Endothelial cell of umbilical vein (primary cell): ENCODE measurements around the gene KPTN. TPM values are rescaled to one million over a fixed set of nuclear protein-coding genes. Genes with fewer than 3 reads are reported as not detected.

ENCODE experiments used
- BruUV-seq: library from RNA; stranded (reverse); fragments of 400-500 nt; replicated peaks from 2 replicates; lab custom pipeline; 2021; lab: Mats Ljungman, UMichigan
- CTCF ChIA-PET: fragments of 300-600, 350-600 bp; sonication (Branson Sonifier 250); formaldehyde crosslinking; loops from one replicate; lab custom pipeline; 2021; ENCODE audit warnings: antibody characterized with exemption, inconsistent platforms; lab: Charles Lee
- POLR2A ChIA-PET: fragments of 300-600, 350-600 bp; sonication (Branson Sonifier 250); formaldehyde crosslinking; loops from one replicate; lab custom pipeline; 2021; ENCODE audit warnings: antibody characterized with exemption, inconsistent platforms; lab: Charles Lee
- DNase-seq: peaks from one replicate; pipeline ENCODE4 v3.0.0-alpha.2; 2011; ENCODE audit warnings: low read depth, low spot score
- FAIRE-seq: peaks from 2 replicates; lab custom pipeline; 2011; peaks lifted over from hg19 to GRCh38; lab: Jason Lieb, UNC
- H2AFZ ChIP-seq: 2 replicates; pipeline ENCODE4 v1.6.0; 2012; ENCODE audit warnings: low read depth, low read length, control low read depth, inconsistent platforms
- H3K27ac ChIP-seq: 2 replicates; pipeline ENCODE4 v1.5.1; 2011; ENCODE audit warnings: low read depth, mild to moderate bottlenecking, control low read depth, low read length, moderate library complexity; ENCODE audit not compliant: insufficient read depth
- H3K27me3 ChIP-seq, 2 experiments: 2 replicates each; pipeline versions ENCODE4 v1.6.0 to v1.6.1; 2011; ENCODE audit warnings: low read length in 2 of 2, mixed read lengths in 1 of 2; ENCODE audit not compliant: control insufficient read depth in 2 of 2, insufficient read depth in 2 of 2
- H3K36me3 ChIP-seq, 2 experiments: 2 replicates in 1 of 2; 3 replicates in 1 of 2; pipeline ENCODE4 v1.5.1; 2011; ENCODE audit warnings: low read length in 2 of 2, mild to moderate bottlenecking in 1 of 2, moderate library complexity in 1 of 2; ENCODE audit not compliant: control insufficient read depth in 2 of 2, insufficient read depth in 2 of 2; ENCODE audit errors: extremely low read depth in 1 of 2
- H3K4me1 ChIP-seq: 3 replicates; pipeline ENCODE4 v1.5.1; 2011; ENCODE audit warnings: mild to moderate bottlenecking, low read length; ENCODE audit not compliant: control insufficient read depth, insufficient read depth; ENCODE audit errors: extremely low read depth
- H3K4me2 ChIP-seq: 2 replicates; pipeline ENCODE4 v1.6.1; 2011; ENCODE audit warnings: low read length, control low read depth, mixed read lengths; ENCODE audit not compliant: insufficient read depth
- H3K4me3 ChIP-seq, 3 experiments: fragments of 200-600 bp in 1 of 3; sonication (generic), shearing (Covaris generic) in 1 of 3; replicated peaks in 1 of 3; 2 replicates each; pipeline ENCODE4 v1.5.1; 2011 to 2016; ENCODE audit warnings: control low read depth in 3 of 3, low read length in 3 of 3, mild to moderate bottlenecking in 2 of 3, inconsistent platforms in 1 of 3, low read depth in 1 of 3, moderate library complexity in 1 of 3; ENCODE audit not compliant: insufficient read depth in 1 of 3
- H3K79me2 ChIP-seq: 2 replicates; pipeline ENCODE4 v1.6.0; 2012; ENCODE audit warnings: low read length, inconsistent platforms; ENCODE audit not compliant: control insufficient read depth, insufficient read depth
- H3K9ac ChIP-seq: replicated peaks from 2 replicates; pipeline ENCODE3; 2011; ENCODE audit warnings: low read length, control low read depth; ENCODE audit not compliant: insufficient read depth; ENCODE audit errors: extremely low read depth
- H3K9me1 ChIP-seq: replicated peaks from 3 replicates; pipeline ENCODE4 v1.6.0; 2011; ENCODE audit warnings: mild to moderate bottlenecking, low read length; ENCODE audit not compliant: control insufficient read depth, insufficient read depth; ENCODE audit errors: extremely low read depth
- H3K9me3 ChIP-seq: replicated peaks from 2 replicates; pipeline ENCODE4 v1.5.1; 2012; ENCODE audit warnings: low read length, inconsistent platforms; ENCODE audit not compliant: control insufficient read depth, insufficient read depth
- H4K20me1 ChIP-seq: replicated peaks from 2 replicates; pipeline ENCODE3; 2011; ENCODE audit warnings: mild to moderate bottlenecking, low read length; ENCODE audit not compliant: control insufficient read depth, insufficient read depth; ENCODE audit errors: extremely low read depth
- CTCF ChIP-seq, 2 donors: IDR thresholded peaks; 1 replicate in 1 of 2; 2 replicates in 1 of 2; pipeline ENCODE4 v1.5.1; 2011; ENCODE audit warnings: low read length in 2 of 2, mild to moderate bottlenecking in 2 of 2, moderate library complexity in 2 of 2, control low read depth in 1 of 2, inconsistent platforms in 1 of 2, low read depth in 1 of 2; ENCODE audit not compliant: insufficient read depth in 1 of 2; ENCODE audit errors: extremely low read depth in 1 of 2
- EZH2 ChIP-seq: IDR thresholded peaks from 2 replicates; pipeline ENCODE4 v1.6.1; 2012; ENCODE audit warnings: borderline replicate concordance, low read depth, mild to moderate bottlenecking, moderate library complexity, low read length, inconsistent platforms; ENCODE audit not compliant: severe bottlenecking
- FOS ChIP-seq: IDR thresholded peaks from 2 replicates; pipeline ENCODE4 v1.6.1; 2011; ENCODE audit warnings: mild to moderate bottlenecking, low read length, moderate library complexity, borderline replicate concordance; ENCODE audit not compliant: insufficient read depth
- GATA2 ChIP-seq: IDR thresholded peaks from 2 replicates; pipeline ENCODE4 v1.7.0; 2011; ENCODE audit warnings: low read depth, mild to moderate bottlenecking, moderate library complexity, mixed read lengths, low read length; ENCODE audit not compliant: insufficient read length, insufficient read depth
- JUN ChIP-seq: IDR thresholded peaks from 2 replicates; pipeline ENCODE4 v1.6.1; 2011; ENCODE audit warnings: borderline replicate concordance, low read depth; ENCODE audit not compliant: insufficient read length, insufficient read depth
- MAX ChIP-seq: IDR thresholded peaks from 2 replicates; pipeline ENCODE4 v1.6.1; 2011; ENCODE audit not compliant: insufficient read depth, insufficient read length
- MYC ChIP-seq: IDR thresholded peaks from one replicate; pipeline ENCODE4 v1.6.1; 2011; ENCODE audit warnings: mild to moderate bottlenecking, low read depth, low read length
- POLR2A ChIP-seq: IDR thresholded peaks from 2 replicates; pipeline ENCODE4 v1.6.1; 2012; ENCODE audit warnings: low read depth, mild to moderate bottlenecking, control low read depth, low read length
- POLR2AphosphoS5 ChIP-seq: IDR thresholded peaks from 2 replicates; pipeline ENCODE4 v1.6.1; 2012; ENCODE audit warnings: low read depth, mild to moderate bottlenecking, control low read depth, low read length, moderate library complexity; ENCODE audit not compliant: insufficient read depth
- dilution Hi-C: fragments of 300-500 bp; cut with MboI; formaldehyde crosslinking; loops from one replicate; pipeline ENCODE4 v1.15.0; 2019; ENCODE audit warnings: low sequenced_read_pairs; ENCODE audit not compliant: extremely low pct_ligation_motif_present
- intact Hi-C: fragments of 100-400 bp; cut with micrococcal nuclease; formaldehyde crosslinking; loops from one replicate; pipeline ENCODE4 v1.10.0; 2022
- polyA plus RNA-seq, 4 experiments: library from polyadenylated mRNA; depleted of rRNA in 3 of 4; stranded (reverse) in 3 of 4; unstranded in 1 of 4; fragments of >200 nt; gene quantifications; 2 replicates each; pipeline versions ENCODE4 v1.2.1 to v1.2.3, GENCODE V29; 2011 to 2012; ENCODE audit warnings: missing spikeins in 1 of 4
- total RNA-seq: library from RNA; stranded (reverse); gene quantifications from 2 replicates; pipeline ENCODE4 v1.2.3, GENCODE V29; 2021

Gene KPTN
- total and polyA plus RNA-seq, 2 donors (not counting 3 experiments of a cell fraction or from before 2014, with no cell fraction given): 14.7 to 15.5 TPM

DNA sequence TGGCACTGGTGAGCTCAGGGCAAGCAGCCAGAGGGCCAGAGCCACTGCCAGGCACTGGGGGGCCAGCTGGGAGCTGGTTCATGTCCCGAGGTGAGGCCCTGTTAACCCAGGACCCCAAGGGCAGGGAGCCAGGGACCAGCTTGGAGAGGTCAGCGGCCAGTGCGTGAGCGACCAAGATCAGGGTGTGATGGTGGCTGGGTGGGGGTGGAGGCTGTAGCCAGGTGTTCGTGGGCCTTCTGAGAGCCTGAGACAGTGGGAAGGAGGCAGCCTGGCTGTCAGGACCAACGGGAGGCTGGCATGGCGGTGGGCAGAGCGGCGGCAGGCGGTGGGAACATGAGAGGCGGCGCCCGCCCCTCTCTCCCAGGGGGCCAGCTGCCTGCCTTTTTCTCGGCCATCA lies 8.1 kb upstream of the KPTN start:
- H3K4me3 ChIP-seq: no peak overlapping the region
- no peaks in the 10 kb centered on the region for H3K9me1 ChIP-seq
- FAIRE-seq (no peak), DNase-seq (no peak)
- dilution Hi-C loops (no loop called here), intact Hi-C loops (no loop called here)
- H4K20me1 ChIP-seq: no peaks in the 10 kb centered on the region
- H3K4me1 ChIP-seq: no peaks in the 10 kb centered on the region
- H3K27me3 ChIP-seq: no peaks in the 10 kb centered on the region
- ChIA-PET CTCF (interaction anchor here (1.3 kb wide), 1 partner anchor 55 kb away, joined by 3 read pairs; no protein-coding TSS in a partner anchor), POLR2A (no interaction called here)
- no peak overlapping the region for H3K9ac ChIP-seq
- TF ChIP-seq MAX (no peak), FOS (no peak), POLR2AphosphoS5 (no peak), EZH2 (no peak)
- H3K27ac ChIP-seq: no peak overlapping the region
- H2AFZ ChIP-seq: no peak overlapping the region
- no peaks in the 10 kb centered on the region for H3K79me2 ChIP-seq
- no peaks in the 10 kb centered on the region for H3K9me3 ChIP-seq
- peaks cover 3 to 32% of the 10 kb centered on the region in 2 experiments for H3K36me3 ChIP-seq
- H3K4me2 ChIP-seq: no peak overlapping the region
- BruUV-seq: no TSS peak

DNA sequence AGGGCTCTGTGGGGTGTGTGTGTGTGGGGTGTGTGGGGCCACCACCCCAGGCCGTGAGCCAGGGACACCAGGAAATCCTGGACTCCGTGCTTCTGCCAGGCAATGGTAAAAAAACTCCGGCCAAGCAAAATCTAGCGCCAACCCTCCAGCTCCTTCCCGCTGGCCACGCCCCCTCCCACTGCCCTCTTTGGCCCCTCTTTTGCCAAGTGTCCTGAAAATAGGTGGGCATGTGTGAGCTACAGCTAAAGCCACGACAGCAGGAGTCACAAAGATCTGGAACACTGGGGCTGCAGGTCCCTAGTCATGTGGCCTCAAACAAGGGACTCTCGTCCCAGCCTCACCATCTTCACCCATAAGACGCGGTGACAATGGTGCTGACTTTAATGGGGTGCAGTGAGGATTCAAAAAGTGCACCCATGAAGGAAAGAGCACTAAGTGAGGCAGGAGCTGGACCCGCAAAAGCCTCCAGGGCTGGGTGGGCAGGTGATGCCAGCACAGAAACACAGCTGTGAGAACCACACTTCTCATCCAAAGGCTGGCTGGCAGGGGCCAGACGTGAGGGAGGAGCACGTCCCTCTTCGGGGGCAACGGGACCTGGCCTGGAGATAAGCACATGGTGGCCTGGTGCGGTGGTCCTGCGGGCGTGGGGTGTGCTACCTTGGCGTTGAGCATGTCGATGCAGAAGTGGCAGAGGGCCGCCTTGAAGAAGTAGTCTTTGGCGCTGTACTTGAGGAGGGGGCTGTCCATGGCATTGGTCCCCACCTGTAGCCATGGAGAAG lies 7.5 kb upstream of the KPTN start:
- BruUV-seq: no TSS peak
- Histone ChIP-seq H3K27ac (no peak overlapping the region), H2AFZ (no peak overlapping the region), H3K27me3 (no peaks in the 10 kb centered on the region), H3K9ac (no peak overlapping the region), H3K4me1 (no peaks in the 10 kb centered on the region), H3K79me2 (no peaks in the 10 kb centered on the region), H4K20me1 (no peaks in the 10 kb centered on the region), H3K4me3 (no peak overlapping the region), H3K36me3 (peaks cover under 1 to 30% of the 10 kb centered on the region in 2 experiments), H3K9me3 (no peaks in the 10 kb centered on the region), H3K4me2 (no peak overlapping the region), H3K9me1 (no peaks in the 10 kb centered on the region)
- DNase-seq (no peak), FAIRE-seq (no peak)
- ChIA-PET POLR2A (no interaction called here), CTCF (interaction anchor here (1.3 kb wide), 1 partner anchor 55 kb away, joined by 3 read pairs; no protein-coding TSS in a partner anchor)
- dilution Hi-C loops (no loop called here), intact Hi-C loops (no loop called here)
- TF ChIP-seq MYC (no peak), EZH2 (no peak), POLR2A (no peak), JUN (no peak), FOS (no peak), CTCF (IDR thresholded peaks at IDR 0.05; ENCODE audit: extremely low read depth in 1 of 2, insufficient read depth in 1 of 2, low read depth in 1 of 2, low read length in 2 of 2) (no peak), GATA2 (no peak), MAX (no peak), POLR2AphosphoS5 (no peak)
